HG02642 (cell line): ENCODE data around the gene GOLGA6D.
"Not testable (repeated sequence)": the region's sequence is repeated elsewhere in the genome, so short reads cannot be mapped to it uniquely, and the experiment has no call there.

Experiments used
- ATAC-seq: cut with Tn5 transposase; IDR thresholded peaks from one replicate; pipeline ENCODE4 v1.9.1; 2021; ENCODE audit warnings: mild to moderate bottlenecking; ENCODE audit not compliant: unreplicated experiment, poor library complexity

The GOLGA6D gene

GRCh38 chr15:75328493-75329314 is 46.1 kb downstream of the GOLGA6D start:
- ATAC-seq: no peak

DNA sequence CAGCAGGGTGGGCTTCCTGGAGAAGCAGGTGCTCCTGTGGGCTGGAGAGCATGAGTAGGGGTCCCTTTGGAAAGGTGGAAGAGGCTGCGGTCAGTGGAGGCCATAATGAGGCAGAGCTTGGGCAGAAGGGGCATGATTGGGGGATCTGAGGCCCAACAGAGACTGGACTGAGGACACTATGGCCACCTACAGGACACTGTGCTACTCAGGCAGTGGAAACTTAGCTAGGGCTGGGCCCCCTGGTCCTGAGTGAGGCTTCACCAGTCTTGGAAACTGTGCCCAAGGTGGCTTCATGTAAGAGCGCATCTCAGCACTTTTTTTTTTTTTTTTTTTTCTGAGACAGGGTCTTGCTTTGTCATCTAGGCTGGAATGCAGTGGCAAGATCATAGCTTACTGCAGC is 46.9 kb downstream of the GOLGA6D start:
- no peak for ATAC-seq

DNA sequence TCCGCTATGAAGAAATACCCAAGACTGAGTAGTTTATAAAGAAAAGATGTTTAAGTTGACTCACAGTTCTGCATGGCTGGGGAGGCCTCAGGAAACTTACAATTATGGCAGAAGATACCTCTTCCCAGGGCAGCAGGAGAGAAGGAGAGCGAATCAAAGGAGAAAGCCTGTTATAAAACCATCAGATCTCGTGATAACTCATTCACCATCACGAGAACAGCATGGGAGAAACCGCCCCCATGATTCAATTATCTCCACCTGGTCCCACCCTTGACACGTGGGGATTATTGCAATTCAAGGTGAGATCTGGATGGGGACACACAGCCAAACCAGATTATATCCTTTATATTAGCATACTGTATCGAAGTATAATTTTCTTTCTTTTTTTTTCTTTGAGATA is 49.5 kb downstream of the GOLGA6D start:
- not testable (repeated sequence) for ATAC-seq

DNA sequence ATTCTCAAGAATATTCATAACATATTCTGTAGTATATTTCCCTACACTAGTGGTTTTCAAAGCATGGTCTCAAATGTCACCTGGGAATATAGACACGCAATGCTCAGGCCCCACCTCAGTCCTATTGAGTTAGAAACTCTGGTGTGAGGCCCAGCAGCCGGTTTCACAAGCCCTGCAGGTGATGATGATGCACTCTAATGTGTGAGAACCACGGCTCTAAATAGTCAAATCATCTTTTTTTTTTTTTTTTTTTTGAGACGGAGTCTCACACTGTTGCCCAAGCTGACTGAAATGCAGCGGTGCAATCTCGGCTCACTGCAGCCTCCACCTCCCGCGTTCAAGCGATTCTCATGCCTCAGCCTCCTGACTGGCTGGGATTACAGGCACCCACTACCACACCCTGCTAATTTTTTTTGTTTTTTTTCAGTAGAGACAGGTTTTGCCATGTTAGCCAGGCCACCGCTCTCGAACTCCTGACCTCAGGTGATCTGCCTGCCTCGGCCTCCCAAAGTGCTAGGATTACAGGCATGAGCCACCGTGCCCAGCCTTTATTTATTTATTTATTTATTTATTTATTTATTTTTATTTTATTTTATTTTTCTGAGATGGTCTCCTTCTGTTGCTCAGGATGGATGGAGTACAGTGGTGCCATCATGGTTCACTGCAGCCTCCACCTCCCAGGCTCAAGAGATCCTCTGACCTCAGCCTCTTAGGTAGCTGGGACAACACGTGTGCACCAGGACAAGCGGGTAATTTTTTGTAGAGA is 51.2 kb downstream of the GOLGA6D start:
- ATAC-seq: not testable (repeated sequence)

DNA sequence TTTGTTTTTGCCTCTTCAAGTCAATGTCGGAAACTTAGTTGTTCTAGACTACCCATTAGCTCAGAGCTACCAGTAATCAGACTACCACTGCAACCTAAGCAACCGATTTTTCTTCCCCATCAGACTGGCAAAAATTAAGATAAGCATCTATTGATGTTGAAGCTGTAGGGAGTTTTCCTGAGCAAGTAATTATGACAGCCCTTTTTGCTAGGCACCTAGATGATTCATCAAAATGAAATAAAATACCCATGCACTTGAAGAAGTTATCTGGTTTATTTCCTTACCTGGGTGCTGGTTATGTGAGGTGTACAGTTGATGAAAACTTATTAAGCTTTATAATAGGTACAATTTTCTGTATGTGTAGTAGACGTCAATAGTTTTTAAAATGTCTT is 52.7 kb downstream of the GOLGA6D start:
- no peak for ATAC-seq

- ATAC-seq: peak; percentile 76
These were observed 53.2 kb downstream of the GOLGA6D start, which contains the start of gene COMMD4 for GRCh38 chr15:75335705-75336355. Gene COMMD4 (plus strand): TSS chr15:75336063. CDS start chr15:75336090, 27 bp downstream.

GRCh38 chr15:75338661-75339240 is 56.1 kb downstream of the GOLGA6D start:
- ATAC-seq: no peak

GRCh38 chr15:75339531-75340240 is 57.1 kb downstream of the GOLGA6D start:
- no peak for ATAC-seq

- no peak for ATAC-seq
These were observed 59.6 kb downstream of the GOLGA6D start for GRCh38 chr15:75342221-75342620.

DNA sequence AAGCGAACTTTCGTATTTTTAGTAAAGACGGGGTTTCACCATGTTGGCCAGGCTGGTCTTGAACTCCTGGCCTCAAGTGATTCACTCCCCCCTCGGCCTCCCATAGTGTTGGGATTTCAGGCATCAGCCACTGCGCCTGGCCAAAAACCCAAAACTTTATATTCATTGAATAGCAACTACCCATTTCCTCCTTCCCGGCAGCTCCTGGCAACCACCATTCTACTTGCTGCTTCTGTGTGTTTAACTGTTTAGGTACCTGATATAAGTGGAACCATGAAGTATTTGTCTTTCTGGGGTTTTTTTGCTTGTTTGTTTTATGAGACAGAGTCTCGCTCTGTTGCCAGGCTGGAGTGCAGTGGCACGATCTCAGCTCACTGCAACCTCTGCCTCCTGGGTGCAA is 61.3 kb downstream of the GOLGA6D start:
- not testable (repeated sequence) for ATAC-seq
